Hematopoietic multipotent progenitor cell (in vitro differentiated cells): Measurements from ENCODE around the gene ETV1. TPM values are rescaled to one million over a fixed set of nuclear protein-coding genes. Genes with fewer than 3 reads are reported as not detected.

Experiments used
- DNase-seq, 3 donors: peaks; one replicate each; pipeline ENCODE4 v3.0.0-alpha.2; 2011 to 2015; ENCODE audit warnings: low read depth in 2 of 3, low spot score in 2 of 3
- total RNA-seq: library from RNA; depleted of rRNA; stranded (reverse); fragments of >200 nt; gene quantifications from one replicate; pipeline ENCODE4 v1.2.3, GENCODE V29; 2012

ETV1 gene
- 0.27 TPM for total RNA-seq

GRCh38 chr7:13989126-13989948 lies at the start of gene ETV1:
Gene ETV1 (minus strand): TSS chr7:13989666. CDS start chr7:13989052, 614 bp downstream.
- peak in 2 of 3 donors; percentile 35 to 43 for DNase-seq

- no peak for DNase-seq
Observed at GRCh38 chr7:14024406-14024805, 34.9 kb upstream of the ETV1 start.

- DNase-seq: no peak
Observed at GRCh38 chr7:14023838-14024237, 34.4 kb upstream of the ETV1 start.

- no peak for DNase-seq
Observed at GRCh38 chr7:14023342-14023741, 33.9 kb upstream of the ETV1 start.

GRCh38 chr7:14021069-14021468 lies 31.6 kb upstream of the ETV1 start:
- DNase-seq: no peak

GRCh38 chr7:14020339-14020900 lies 31.0 kb upstream of the ETV1 start:
- DNase-seq: no peak

- DNase-seq: no peak
Observed at GRCh38 chr7:14018751-14019150, 29.3 kb upstream of the ETV1 start.

- no peak for DNase-seq
Observed at GRCh38 chr7:14016950-14017349, 27.5 kb upstream of the ETV1 start.

GRCh38 chr7:14013898-14014297 lies 24.4 kb upstream of the ETV1 start:
- DNase-seq: no peak

GRCh38 chr7:14009453-14010418 lies 20.3 kb upstream of the ETV1 start:
- DNase-seq: no peak

GRCh38 chr7:14001139-14001538 lies 11.7 kb upstream of the ETV1 start:
- DNase-seq: no peak

- DNase-seq: no peak
Observed at GRCh38 chr7:14000247-14000646, 10.8 kb upstream of the ETV1 start.

GRCh38 chr7:13998866-13999265 lies 9.4 kb upstream of the ETV1 start:
- no peak for DNase-seq

GRCh38 chr7:13992596-13992964 lies 3.1 kb upstream of the ETV1 start:
- DNase-seq: no peak

GRCh38 chr7:13991791-13992595 lies 2.5 kb upstream of the ETV1 start:
- DNase-seq: no peak

- peak; percentile 9 to 95 (median 92) for DNase-seq
Observed at GRCh38 chr7:13990984-13991790, 1.7 kb upstream of the ETV1 start.

- DNase-seq: peak in 2 of 3 donors; percentile 36 to 67
Observed at GRCh38 chr7:13990319-13990983, 985 bp upstream of the ETV1 start.

GRCh38 chr7:13989949-13990305 lies 461 bp upstream of the ETV1 start:
- no peak for DNase-seq

GRCh38 chr7:13988731-13989125 lies 738 bp downstream of the ETV1 start:
- DNase-seq: no peak
